ENCODE measurements around the gene ABTB2.
"Not testable (repeated sequence)": the region's sequence is repeated elsewhere in the genome, so short reads cannot be mapped to it uniquely, and the experiment has no call there.

Gene ABTB2

GRCh38 chr11:34238533-34238932, 119.3 kb downstream of the ABTB2 start:
- no peak for DNase-seq (ENCODE audit: low read depth)

- DNase-seq (ENCODE audit: low read depth): no peak
Observed at GRCh38 chr11:34236572-34236971, 121.2 kb downstream of the ABTB2 start.

GRCh38 chr11:34235591-34236071, 122.2 kb downstream of the ABTB2 start:
- no peak for DNase-seq (ENCODE audit: low read depth)

- no peak for DNase-seq (ENCODE audit: low read depth)
Observed at GRCh38 chr11:34235189-34235588, 122.6 kb downstream of the ABTB2 start.

GRCh38 chr11:34234086-34234740, 123.6 kb downstream of the ABTB2 start:
- peak; percentile 44 for DNase-seq (ENCODE audit: low read depth)

- no peak for DNase-seq (ENCODE audit: low read depth)
Observed at GRCh38 chr11:34233215-34233614, 124.6 kb downstream of the ABTB2 start.

GRCh38 chr11:34232807-34233206, 125.0 kb downstream of the ABTB2 start:
- DNase-seq (ENCODE audit: low read depth): no peak

- DNase-seq (ENCODE audit: low read depth): no peak
Observed at GRCh38 chr11:34226210-34226609, 131.6 kb downstream of the ABTB2 start.

- DNase-seq (ENCODE audit: low read depth): no peak
Observed at GRCh38 chr11:34225091-34225490, 132.7 kb downstream of the ABTB2 start.

- DNase-seq (ENCODE audit: low read depth): no peak
Observed at GRCh38 chr11:34224434-34224966, 133.3 kb downstream of the ABTB2 start.

GRCh38 chr11:34223907-34224306, 133.9 kb downstream of the ABTB2 start:
- DNase-seq (ENCODE audit: low read depth): no peak

GRCh38 chr11:34223021-34223813, 134.6 kb downstream of the ABTB2 start:
- DNase-seq (ENCODE audit: low read depth): no peak

- DNase-seq (ENCODE audit: low read depth): no peak
Observed at GRCh38 chr11:34222030-34222429, 135.8 kb downstream of the ABTB2 start.

GRCh38 chr11:34219941-34220370, 137.9 kb downstream of the ABTB2 start:
- DNase-seq (ENCODE audit: low read depth): no peak

GRCh38 chr11:34219279-34219678, 138.5 kb downstream of the ABTB2 start:
- no peak for DNase-seq (ENCODE audit: low read depth)

GRCh38 chr11:34218756-34219155, 139.1 kb downstream of the ABTB2 start:
- not testable (repeated sequence) for DNase-seq (ENCODE audit: low read depth)

- DNase-seq (ENCODE audit: low read depth): no peak
Observed at GRCh38 chr11:34218067-34218466, 139.7 kb downstream of the ABTB2 start.

GRCh38 chr11:34216706-34217105, 141.1 kb downstream of the ABTB2 start:
- DNase-seq (ENCODE audit: low read depth): no peak

- no peak for DNase-seq (ENCODE audit: low read depth)
Observed at GRCh38 chr11:34215806-34216453, 141.9 kb downstream of the ABTB2 start.

- DNase-seq (ENCODE audit: low read depth): peak; percentile 10
Observed at GRCh38 chr11:34214961-34215805, 142.6 kb downstream of the ABTB2 start.

GRCh38 chr11:34213366-34213765, 144.4 kb downstream of the ABTB2 start:
- DNase-seq (ENCODE audit: low read depth): no peak

- DNase-seq (ENCODE audit: low read depth): no peak
Observed at GRCh38 chr11:34212566-34212965, 145.2 kb downstream of the ABTB2 start.

All from stimulated activated CD8-positive, alpha-beta memory T cell treated with anti-CD3 and anti-CD28 coated beads, Interleukin-15, amount 100 ng/mL, for 1 hour (primary cell).